H9 (cell line): ENCODE measurements around the gene GAD2. TPM values are rescaled to one million over a fixed set of nuclear protein-coding genes. Genes with fewer than 3 reads are reported as not detected.

Source experiments
- DNase-seq: peaks from one replicate; pipeline ENCODE4 v3.0.0-alpha.2; 2017
- H2AFZ ChIP-seq: one replicate; pipeline ENCODE4 v1.6.1; 2013; ENCODE audit warnings: mild to moderate bottlenecking, low read length, control low read depth, moderate library complexity
- H2AK5ac ChIP-seq: 2 replicates; pipeline ENCODE4 v1.6.1; 2013; ENCODE audit warnings: low read length, control low read depth, mixed read lengths; ENCODE audit not compliant: insufficient read length
- H2BK120ac ChIP-seq: one replicate; pipeline ENCODE4 v1.6.1; 2013; ENCODE audit warnings: low read depth, mild to moderate bottlenecking, low read length, control low read depth, inconsistent platforms; ENCODE audit not compliant: poor library complexity, severe bottlenecking
- H2BK12ac ChIP-seq: 2 replicates; pipeline ENCODE4 v1.6.1; 2013; ENCODE audit warnings: low read length, control low read depth, mixed read lengths, low read depth; ENCODE audit not compliant: insufficient read length
- H2BK15ac ChIP-seq: 2 replicates; pipeline ENCODE4 v1.6.1; 2013; ENCODE audit warnings: low read depth, low read length, control low read depth
- H2BK20ac ChIP-seq: one replicate; pipeline ENCODE4 v1.6.1; 2013; ENCODE audit warnings: low read depth, mild to moderate bottlenecking, low read length, control low read depth, inconsistent platforms; ENCODE audit not compliant: poor library complexity, severe bottlenecking
- H2BK5ac ChIP-seq: 2 replicates; pipeline ENCODE4 v1.6.1; 2013; ENCODE audit warnings: low read length, control low read depth, mixed read lengths; ENCODE audit not compliant: insufficient read length
- H3K14ac ChIP-seq: 2 replicates; pipeline ENCODE4 v1.6.1; 2013; ENCODE audit warnings: low read length, control low read depth; ENCODE audit not compliant: insufficient read depth
- H3K18ac ChIP-seq: 2 replicates; pipeline ENCODE4 v1.6.1; 2013; ENCODE audit warnings: low read depth, mild to moderate bottlenecking, mixed read lengths, low read length, control low read depth; ENCODE audit not compliant: insufficient read length
- H3K23ac ChIP-seq: 2 replicates; pipeline ENCODE4 v1.6.1; 2013; ENCODE audit warnings: low read length, control low read depth, mixed read lengths, low read depth; ENCODE audit not compliant: insufficient read length
- H3K23me2 ChIP-seq: 2 replicates; pipeline ENCODE4 v1.6.1; 2013; ENCODE audit warnings: low read depth, mild to moderate bottlenecking, mixed read lengths, low read length, control low read depth; ENCODE audit not compliant: insufficient read length, poor library complexity, severe bottlenecking
- H3K27ac ChIP-seq: 2 replicates; pipeline ENCODE4 v1.5.1; 2013; ENCODE audit warnings: low read length, control low read depth, mixed read lengths, low read depth; ENCODE audit not compliant: insufficient read length
- H3K27me3 ChIP-seq: 2 replicates; pipeline ENCODE4 v1.6.1; 2013; ENCODE audit warnings: low read length, control low read depth, inconsistent platforms; ENCODE audit not compliant: insufficient read depth
- H3K4ac ChIP-seq: 2 replicates; pipeline ENCODE4 v1.6.1; 2013; ENCODE audit warnings: low read depth, mild to moderate bottlenecking, control low read depth, inconsistent platforms, low read length, moderate library complexity
- H3K4me1 ChIP-seq: 2 replicates; pipeline ENCODE4 v1.6.1; 2013; ENCODE audit warnings: low read length, control low read depth, inconsistent platforms; ENCODE audit not compliant: insufficient read depth
- H3K4me2 ChIP-seq: 2 replicates; pipeline ENCODE4 v1.6.1; 2013; ENCODE audit warnings: low read length, control low read depth, mixed read lengths; ENCODE audit not compliant: insufficient read length, insufficient read depth
- H3K56ac ChIP-seq: 2 replicates; pipeline ENCODE4 v1.6.1; 2013; ENCODE audit warnings: low read depth, mild to moderate bottlenecking, mixed read lengths, low read length, control low read depth; ENCODE audit not compliant: insufficient read length
- H3K79me1 ChIP-seq: 2 replicates; pipeline ENCODE4 v1.6.1; 2013; ENCODE audit warnings: low read depth, mild to moderate bottlenecking, moderate library complexity, low read length, control low read depth, inconsistent platforms; ENCODE audit not compliant: insufficient read depth, poor library complexity, severe bottlenecking
- H3K79me2 ChIP-seq: 2 replicates; pipeline ENCODE4 v1.6.1; 2013; ENCODE audit warnings: low read length, control low read depth, inconsistent platforms; ENCODE audit not compliant: insufficient read depth
- H3K9ac ChIP-seq: 2 replicates; pipeline ENCODE4 v1.6.1; 2013; ENCODE audit warnings: low read length, control low read depth, mixed read lengths; ENCODE audit not compliant: insufficient read length; ENCODE audit errors: extremely low read depth
- H3K9me3 ChIP-seq: one replicate; pipeline ENCODE4 v1.6.1; 2013; ENCODE audit warnings: low read depth, low read length, inconsistent platforms; ENCODE audit not compliant: control insufficient read depth
- H3T11ph ChIP-seq: one replicate; pipeline ENCODE4 v1.6.1; 2013; ENCODE audit warnings: mild to moderate bottlenecking, low read length, control low read depth, inconsistent platforms
- H4K20me1 ChIP-seq: one replicate; pipeline ENCODE4 v1.6.1; 2013; ENCODE audit not compliant: control insufficient read depth, insufficient read length, insufficient read depth
- H4K5ac ChIP-seq: 2 replicates; pipeline ENCODE4 v1.6.1; 2013; ENCODE audit warnings: low read depth, mild to moderate bottlenecking, mixed read lengths, low read length, control low read depth; ENCODE audit not compliant: insufficient read length
- H4K8ac ChIP-seq: replicated peaks from 2 replicates; pipeline ENCODE4 v1.6.1; 2013; ENCODE audit warnings: low read length, control low read depth, mixed read lengths, low read depth; ENCODE audit not compliant: insufficient read length
- H4K91ac ChIP-seq: 2 replicates; pipeline ENCODE4 v1.6.1; 2013; ENCODE audit warnings: low read depth, mild to moderate bottlenecking, moderate library complexity, mixed read lengths, low read length, control low read depth; ENCODE audit not compliant: insufficient read length
- H3K27ac Mint-ChIP-seq, 3 experiments: 2 replicates in 2 of 3; 3 replicates in 1 of 3; pipeline ENCODE4 v1.8.0; 2020 to 2021; ENCODE audit warnings: mixed read lengths in 3 of 3, mild to moderate bottlenecking in 1 of 3, moderate library complexity in 1 of 3
- H3K27me3 Mint-ChIP-seq: 2 replicates; pipeline ENCODE4 v1.8.0; 2021; ENCODE audit warnings: low read depth, mild to moderate bottlenecking, moderate library complexity, mixed read lengths
- H3K36me3 Mint-ChIP-seq, 3 experiments: 2 replicates in 2 of 3; 3 replicates in 1 of 3; pipeline ENCODE4 v1.8.0; 2020 to 2021; ENCODE audit warnings: low read depth in 3 of 3, mixed read lengths in 3 of 3; ENCODE audit not compliant: insufficient read depth in 1 of 3
- H3K4me1 Mint-ChIP-seq, 2 experiments: 2 replicates each; pipeline ENCODE4 v1.8.0; 2020; ENCODE audit warnings: mixed read lengths in 2 of 2
- H3K4me3 Mint-ChIP-seq, 2 experiments: 2 replicates in 1 of 2; 3 replicates in 1 of 2; pipeline ENCODE4 v1.8.0; 2020 to 2021; ENCODE audit warnings: mild to moderate bottlenecking in 2 of 2, mixed read lengths in 2 of 2, moderate library complexity in 1 of 2
- H3K9me3 Mint-ChIP-seq, 2 experiments: 2 replicates in 1 of 2; 3 replicates in 1 of 2; pipeline ENCODE4 v1.8.0; 2020; ENCODE audit warnings: mild to moderate bottlenecking in 2 of 2, mixed read lengths in 2 of 2, moderate library complexity in 1 of 2
- WGBS: extraction: QIAGEN DNeasy Blood & Tissue Kit; methylation state at CpG from one replicate; pipeline ENCODE4 v1.1.7; 2013; ENCODE audit warnings: missing lambda C conversion rate, low lambda C conversion rate, mixed read lengths; ENCODE audit not compliant: insufficient read length; ENCODE audit errors: extremely low coverage; 5-methylcytosine and 5-hydroxymethylcytosine counted together
- total RNA-seq: library from RNA; stranded (reverse); gene quantifications from 2 replicates; pipeline ENCODE4 v1.2.1, GENCODE V29; 2021
- TF ChIP-seq, protein P1 (sequence below): fragments of 200-600 bp; sonication (generic); conservative IDR thresholded peaks from 3 replicates; pipeline ENCODE4 v1.8.0; 2021; ENCODE audit warnings: antibody characterized with exemption, mild to moderate bottlenecking

GAD2 gene
- total RNA-seq, 1 experiment from 2014 or later, result 2.0 TPM

DNA sequence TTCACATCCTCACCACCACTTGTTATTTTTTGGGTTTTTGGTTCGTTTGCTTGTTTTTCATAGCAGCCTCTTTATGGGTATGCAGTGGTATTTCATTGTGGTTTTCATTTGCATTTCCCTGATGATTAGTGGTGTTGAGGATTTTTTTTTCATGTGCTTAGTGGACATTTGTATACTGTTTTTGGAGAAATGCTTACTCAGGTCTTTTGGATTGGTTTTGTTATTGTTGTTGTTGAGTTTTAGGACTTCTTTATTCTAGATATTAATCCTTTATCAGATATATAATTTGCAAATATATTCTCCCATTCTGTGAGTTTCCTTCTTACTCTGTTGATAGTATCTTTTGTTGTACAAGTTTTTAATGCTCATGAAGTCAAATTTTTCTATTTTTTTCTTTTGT is 42.8 kb downstream of the GAD2 start:
- Histone ChIP-seq H3K18ac (no peak overlapping the region), H3K4me2 (no peak overlapping the region), H3K27me3 (no peaks in the 10 kb centered on the region), H3K27ac (no peak overlapping the region), H3K79me2 (no peaks in the 10 kb centered on the region), H3K23ac (no peak overlapping the region), H4K8ac (no peak overlapping the region), H2BK120ac (no peak overlapping the region), H2BK5ac (no peak overlapping the region), H3K4ac (no peak overlapping the region), H3K56ac (no peak overlapping the region), H2BK15ac (no peak overlapping the region), H3K4me1 (peaks cover 2% of the 10 kb centered on the region; the same call in 1 of the 2 replicates), H3K9me3 (no peaks in the 10 kb centered on the region), H3K79me1 (no peaks in the 10 kb centered on the region), H3K14ac (no peak overlapping the region), H2AFZ (no peak overlapping the region), H2AK5ac (no peak overlapping the region), H3T11ph (no peak overlapping the region), H2BK20ac (no peak overlapping the region), H2BK12ac (no peak overlapping the region), H4K91ac (no peak overlapping the region), H4K20me1 (no peaks in the 10 kb centered on the region), H4K5ac (no peak overlapping the region), H3K9ac (no peak overlapping the region), H3K23me2 (no peaks in the 10 kb centered on the region)
- no peak overlapping the region for H3K4me3 Mint-ChIP-seq
- peaks cover 5 to 14% of the 10 kb centered on the region in 2 experiments; a peak in 3 of 4 replicates for H3K4me1 Mint-ChIP-seq
- no peak overlapping the region for H3K27ac Mint-ChIP-seq
- TF ChIP-seq, protein P1, sequence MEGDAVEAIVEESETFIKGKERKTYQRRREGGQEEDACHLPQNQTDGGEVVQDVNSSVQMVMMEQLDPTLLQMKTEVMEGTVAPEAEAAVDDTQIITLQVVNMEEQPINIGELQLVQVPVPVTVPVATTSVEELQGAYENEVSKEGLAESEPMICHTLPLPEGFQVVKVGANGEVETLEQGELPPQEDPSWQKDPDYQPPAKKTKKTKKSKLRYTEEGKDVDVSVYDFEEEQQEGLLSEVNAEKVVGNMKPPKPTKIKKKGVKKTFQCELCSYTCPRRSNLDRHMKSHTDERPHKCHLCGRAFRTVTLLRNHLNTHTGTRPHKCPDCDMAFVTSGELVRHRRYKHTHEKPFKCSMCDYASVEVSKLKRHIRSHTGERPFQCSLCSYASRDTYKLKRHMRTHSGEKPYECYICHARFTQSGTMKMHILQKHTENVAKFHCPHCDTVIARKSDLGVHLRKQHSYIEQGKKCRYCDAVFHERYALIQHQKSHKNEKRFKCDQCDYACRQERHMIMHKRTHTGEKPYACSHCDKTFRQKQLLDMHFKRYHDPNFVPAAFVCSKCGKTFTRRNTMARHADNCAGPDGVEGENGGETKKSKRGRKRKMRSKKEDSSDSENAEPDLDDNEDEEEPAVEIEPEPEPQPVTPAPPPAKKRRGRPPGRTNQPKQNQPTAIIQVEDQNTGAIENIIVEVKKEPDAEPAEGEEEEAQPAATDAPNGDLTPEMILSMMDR, result no peak
- H3K27me3 Mint-ChIP-seq, result no peaks in the 10 kb centered on the region
- H3K9me3 Mint-ChIP-seq, result no peaks in the 10 kb centered on the region
- no CpG with 5 or more reads among the region's 1 CpG for WGBS
- H3K36me3 Mint-ChIP-seq, result no peaks in the 10 kb centered on the region
- no peak for DNase-seq
